ENCODE results near the gene ISG15.
"Not testable (repeated sequence)": the region's sequence is repeated elsewhere in the genome, so short reads cannot be mapped to it uniquely, and the experiment has no call there.

Gene ISG15

DNA sequence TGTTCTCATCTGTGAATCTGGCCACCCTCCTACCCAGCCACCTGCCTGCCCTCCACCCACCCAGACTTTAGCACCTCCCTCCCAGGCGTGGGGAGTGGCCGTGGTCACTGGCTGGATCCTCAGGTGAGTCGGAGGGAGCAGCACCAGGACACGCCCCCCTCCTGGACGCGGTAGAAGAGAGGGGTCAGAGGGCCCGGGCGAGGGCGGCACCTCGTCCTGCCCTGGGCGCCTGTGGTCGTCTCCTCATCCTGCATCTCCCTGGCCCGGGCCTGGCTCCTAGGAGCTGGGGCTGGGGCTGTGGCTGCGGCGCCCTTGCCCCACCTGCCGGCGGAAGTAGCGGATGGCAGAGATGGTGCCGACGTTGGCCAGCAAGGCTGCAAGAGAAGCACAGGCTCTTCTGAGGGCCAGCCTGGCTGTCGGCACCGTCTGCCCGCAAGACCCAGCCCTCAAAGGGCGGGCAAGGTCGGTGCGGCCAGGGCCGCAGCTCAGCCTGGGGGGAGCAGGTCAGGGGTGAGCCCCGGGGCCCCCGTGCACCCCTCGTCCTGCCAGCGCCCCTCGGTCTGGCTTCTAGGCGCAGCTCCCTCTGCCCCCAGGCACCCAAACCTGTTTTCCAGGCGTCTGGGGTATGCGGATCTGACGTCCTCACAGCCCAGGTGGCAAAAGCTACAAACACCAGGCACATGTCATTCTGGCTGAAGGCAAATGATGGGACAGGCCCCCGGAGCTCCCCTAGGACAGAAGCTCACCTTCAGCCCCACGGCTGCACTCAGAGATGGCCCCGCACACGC lies 37.2 kb upstream of the ISG15 start:
- peak; percentile 75 for DNase-seq

DNA sequence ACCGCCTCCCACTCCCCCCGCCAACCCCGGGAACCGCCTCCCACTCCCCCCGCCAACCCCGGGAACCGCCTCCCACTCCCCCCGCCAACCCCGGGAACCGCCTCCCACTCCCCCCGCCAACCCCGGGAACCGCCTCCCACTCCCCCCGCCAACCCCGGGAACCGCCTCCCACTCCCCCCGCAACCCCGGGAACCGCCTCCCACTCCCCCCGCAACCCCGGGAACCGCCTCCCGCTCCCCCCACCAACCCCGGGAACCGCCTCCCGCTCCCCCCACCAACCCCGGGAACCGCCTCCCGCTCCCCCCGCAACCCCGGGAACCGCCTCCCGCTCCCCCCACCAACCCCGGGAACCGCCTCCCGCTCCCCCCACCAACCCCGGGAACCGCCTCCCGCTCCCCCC lies 36.5 kb upstream of the ISG15 start:
- DNase-seq: not testable (repeated sequence)

DNA sequence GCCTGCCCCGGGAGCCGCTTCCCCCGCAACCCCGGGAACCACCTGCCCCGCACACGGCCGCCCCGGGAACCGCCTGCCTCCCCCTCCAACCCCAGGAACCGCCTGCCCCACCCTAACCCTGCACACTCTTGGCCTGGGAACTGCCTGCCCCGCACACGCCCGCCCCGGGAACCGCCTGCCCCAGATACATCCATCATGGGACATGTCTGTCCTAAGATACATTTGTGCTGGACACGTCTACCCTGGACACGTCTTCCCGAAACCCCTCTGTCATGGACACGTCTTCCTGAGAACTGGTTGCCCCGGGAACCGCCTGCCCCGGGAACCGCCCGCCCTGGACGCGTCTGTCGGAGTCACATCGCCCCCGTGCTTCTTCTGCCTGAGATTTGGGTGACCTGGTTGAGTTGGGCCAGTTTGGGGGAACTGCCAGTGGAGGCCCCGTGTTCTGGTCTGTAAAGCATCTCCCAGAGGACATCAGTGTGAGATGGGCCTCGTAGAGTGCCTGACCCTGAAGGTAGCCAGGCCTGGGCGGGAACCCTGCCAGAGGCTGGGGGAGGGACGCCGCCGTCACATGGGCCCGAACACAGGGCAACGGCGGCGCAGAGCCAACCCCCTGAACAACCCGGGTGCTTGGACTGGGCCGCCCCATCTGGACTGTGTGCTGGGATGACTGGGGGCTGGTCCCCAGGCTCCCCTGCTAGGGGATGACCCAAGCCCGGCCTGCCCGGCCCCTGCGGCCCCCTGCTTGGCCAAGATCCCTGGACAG lies 35.0 kb upstream of the ISG15 start:
- DNase-seq: no peak

DNA sequence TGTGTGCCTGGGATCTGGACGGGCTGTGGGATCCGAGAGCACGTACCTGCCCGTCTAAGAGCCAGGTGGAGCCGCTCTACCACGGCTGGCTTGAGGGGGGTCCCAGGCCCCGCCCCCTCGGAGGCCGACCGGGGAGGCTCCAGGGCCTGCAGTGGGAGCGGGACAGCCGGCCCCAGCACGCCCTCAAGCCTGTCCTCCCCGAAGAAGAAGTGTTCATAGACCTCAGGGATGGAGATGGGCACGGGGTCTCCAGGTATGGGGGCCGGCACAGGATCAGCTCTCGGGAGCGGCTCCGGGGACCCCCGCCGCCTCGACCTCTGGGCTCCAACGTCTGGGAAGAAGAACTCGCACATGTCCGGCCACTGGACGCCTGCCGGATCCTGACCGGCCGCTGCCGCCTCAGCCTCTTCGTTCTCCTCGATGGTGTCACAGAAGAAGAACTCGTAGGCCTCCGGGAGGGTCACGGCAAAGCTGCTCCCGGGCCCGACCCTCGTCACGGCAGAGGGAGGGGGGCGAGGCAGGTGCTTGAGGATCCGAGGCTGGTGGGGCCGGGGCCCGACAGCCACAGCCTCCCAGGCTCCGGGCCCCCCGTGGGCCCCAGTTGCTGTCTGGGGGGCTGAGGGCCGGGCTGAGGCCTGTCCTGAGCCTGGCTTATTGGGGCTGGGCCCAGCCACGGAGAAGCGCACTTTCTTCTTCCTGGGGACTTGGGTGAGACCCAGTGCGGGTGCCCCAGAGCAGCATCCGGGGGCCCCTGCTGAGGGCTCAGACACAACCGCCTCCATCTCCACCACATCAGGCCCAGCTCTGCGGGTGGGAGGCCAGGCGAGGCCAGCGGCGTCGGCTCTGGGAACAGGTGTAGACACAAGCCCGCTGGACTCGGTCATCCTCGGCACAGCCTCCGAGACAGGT lies 34.2 kb upstream of the ISG15 start:
- DNase-seq: no peak

DNA sequence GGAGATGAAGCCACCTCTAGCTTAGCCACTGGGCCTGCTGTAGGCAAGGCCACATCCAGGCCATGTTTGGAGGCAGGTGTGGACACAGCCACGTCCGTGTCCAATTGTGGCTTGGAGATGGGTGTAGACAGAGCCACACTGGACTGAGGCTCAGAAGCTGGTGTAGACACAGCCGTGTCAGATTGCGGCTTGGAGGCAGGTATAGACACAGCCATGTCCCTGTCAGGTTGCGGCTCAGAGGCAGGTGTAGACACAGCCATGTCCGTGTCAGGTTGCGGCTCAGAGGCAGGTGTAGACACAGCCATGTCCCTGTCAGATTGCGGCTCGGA lies 33.6 kb upstream of the ISG15 start:
- DNase-seq: no peak

DNA sequence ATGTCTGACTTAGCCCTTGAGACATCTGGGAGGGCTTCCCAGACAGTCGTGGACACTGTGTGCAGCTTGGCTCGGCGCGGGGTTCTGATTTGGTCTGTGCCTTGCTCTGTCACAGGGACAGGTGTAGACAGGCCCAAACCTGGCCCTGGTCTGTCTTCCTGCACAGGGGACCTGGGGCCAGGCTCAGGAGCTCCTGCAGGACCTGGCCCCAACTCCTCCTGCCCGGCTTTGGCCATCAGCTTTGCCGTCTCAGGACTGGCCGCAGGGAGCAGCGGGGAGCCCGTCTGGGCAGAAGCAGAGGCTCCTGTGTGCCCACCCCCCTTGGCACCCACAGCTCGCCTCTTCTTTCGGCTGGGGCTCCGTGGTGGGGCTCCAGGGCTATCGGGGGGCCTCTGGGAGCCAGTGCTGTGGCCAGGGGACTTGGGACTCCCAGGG lies 33.1 kb upstream of the ISG15 start:
- DNase-seq: no peak

DNA sequence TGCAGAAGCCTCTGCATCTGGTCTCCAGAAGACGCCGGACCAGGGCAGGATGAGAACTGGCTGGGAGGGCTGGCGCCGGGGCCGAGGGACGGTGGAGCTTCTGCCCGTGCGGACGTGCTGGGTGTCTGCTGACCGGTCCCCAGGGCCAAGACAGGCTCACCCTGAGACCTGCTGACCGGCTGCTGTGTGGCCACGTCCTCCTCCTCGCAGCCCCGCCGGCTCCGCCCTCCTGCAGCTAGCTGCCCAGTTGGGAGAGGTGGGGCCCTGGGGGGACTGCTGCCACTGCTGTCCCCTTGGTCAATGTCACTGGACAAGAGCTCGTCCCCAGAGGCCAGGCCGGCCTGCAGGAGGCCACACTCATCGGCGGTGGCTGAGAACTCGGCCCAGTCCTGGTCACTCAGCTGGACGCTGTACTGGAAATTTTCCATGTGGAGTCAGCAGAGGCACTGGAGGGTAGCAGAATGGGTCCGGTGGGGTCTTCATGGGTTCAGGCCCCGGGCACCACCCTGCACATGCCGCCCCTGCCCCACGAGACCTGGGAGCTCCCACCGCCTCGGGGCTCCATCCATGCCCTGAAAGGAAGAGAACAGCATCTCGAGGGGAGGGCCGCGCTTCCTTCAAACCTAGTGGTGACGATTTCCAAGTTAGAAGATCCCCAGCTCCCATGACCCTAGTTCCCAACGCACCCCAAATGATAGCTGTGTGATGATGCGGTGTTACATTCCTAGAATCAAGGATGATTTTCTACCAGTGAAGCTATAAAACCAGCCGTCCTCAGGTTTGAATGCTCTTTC lies 32.5 kb upstream of the ISG15 start:
- no peak for DNase-seq

DNA sequence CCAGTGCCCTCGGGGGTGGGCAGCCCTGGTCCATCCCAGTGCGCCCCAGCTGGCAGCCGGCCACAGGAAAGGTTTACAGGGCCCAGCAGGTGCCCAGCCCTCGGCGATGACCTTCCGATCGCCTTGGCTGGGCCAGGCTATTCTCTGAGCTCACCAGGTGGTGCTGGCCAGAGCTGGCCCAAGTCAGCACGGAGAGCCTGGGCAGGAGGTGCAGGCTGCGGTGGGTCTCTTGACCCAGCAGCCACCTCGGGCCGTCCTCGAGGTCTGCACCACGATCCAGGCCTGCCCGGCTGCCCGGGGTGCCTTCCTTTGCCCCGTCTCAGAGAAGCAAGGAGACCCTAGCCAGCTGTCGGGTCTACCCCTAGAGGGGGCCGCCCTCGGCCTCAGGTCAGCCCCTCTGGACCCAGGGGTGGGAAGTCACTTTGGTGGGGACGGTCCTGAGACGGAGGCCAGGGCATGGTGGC lies 31.8 kb upstream of the ISG15 start:
- no peak for DNase-seq

DNA sequence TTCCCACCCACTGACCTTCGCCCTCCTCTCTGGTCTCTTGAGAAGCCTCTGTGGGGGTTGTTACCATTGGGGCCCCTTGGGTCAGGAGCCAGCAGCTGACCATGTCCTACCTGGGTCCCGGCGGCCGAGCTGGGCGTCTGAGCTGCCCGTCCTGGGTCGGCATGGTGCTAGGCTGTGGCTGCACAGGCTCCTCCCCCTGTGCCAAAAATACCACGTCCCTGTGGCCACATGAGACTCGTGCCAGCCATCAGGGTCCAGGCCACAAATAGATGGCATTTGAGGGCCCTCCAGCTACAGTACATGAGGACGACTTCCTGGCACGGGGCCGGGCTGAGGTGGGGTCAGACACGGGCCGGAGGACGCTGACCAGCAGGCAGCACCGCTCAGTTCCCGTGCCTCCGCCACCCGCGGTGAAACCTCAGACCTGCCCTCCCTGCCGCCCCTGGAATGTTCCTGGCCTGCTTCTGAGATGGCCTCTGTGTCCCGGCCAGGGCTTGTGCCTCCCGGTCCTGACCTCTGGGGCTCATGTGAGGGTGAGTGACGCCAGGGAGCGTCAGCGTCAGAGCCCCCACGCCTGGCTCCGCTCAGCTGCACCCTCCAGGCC lies 31.2 kb upstream of the ISG15 start, which contains the start of gene PERM1:
TSS of gene PERM1 (minus strand) at position 139 of the 604 bp plus-strand sequence. CDS start 1,064 bp downstream, outside the sequence.
- DNase-seq: no peak

DNA sequence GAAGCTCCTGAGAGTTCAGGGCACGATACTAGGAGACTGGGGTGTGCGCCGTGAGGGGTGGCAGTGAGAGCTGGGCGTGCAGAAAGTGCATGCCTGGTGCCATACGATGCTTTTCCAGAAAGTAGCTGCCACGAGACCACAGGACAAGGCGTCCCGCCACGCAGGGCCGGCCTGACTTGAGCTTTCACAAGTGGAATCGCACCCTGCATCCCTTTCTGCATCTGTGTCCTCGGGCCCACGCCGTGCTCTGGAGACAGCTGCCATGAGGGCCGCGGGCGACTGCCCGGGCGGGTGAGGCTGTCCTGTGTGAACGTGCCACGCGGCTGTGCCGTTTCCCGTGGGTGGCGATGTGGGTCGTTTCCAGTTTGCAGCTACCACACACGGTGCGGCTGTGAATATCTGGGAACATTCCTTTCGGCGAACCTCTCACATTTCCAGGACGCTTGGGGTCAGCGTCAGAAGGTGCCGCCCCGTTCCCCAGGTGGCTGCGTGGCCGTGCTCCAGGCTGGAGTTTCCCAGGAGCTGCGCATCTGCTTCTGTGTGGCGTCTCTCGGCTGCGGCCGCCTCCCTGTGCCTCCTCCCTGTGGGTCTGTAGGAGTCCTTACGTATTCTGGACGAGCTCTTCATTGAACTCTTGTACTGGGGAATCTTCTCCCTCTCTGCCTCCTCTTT lies 30.4 kb upstream of the ISG15 start:
- DNase-seq: no peak

DNA sequence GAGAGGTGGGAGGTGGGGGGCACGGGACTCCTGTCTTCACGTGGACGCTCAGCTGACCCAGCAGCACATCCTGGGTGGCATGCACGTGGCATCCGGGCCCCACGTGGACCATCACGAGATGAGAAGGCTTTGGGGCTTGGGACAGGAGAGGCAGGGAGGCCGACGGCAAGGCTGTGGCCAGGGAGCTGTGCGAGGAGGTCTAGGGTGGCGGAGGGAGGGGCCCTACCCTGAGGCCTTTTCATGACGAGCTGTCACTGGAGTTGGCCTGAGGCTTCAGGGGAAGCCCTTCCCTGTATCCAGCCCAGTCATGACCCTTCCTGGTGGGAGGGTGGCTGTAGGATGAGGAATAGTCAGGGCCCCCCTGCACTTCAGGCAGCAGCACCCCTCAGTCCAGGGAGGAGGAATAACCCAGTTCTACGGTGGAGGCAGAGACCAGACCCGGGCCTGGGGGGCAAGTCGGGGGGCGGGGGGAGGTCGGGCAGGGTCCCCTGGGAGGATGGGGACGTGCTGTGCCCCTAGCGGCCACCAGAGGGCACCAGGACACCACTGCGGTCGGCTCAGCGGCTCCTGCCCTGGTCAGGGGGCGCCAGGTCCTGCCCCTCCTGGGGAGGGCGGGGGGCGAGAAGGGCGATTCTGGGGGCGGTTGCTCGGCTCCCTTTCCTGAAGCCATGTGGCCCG lies 29.4 kb upstream of the ISG15 start:
- peak; percentile 60 for DNase-seq

DNA sequence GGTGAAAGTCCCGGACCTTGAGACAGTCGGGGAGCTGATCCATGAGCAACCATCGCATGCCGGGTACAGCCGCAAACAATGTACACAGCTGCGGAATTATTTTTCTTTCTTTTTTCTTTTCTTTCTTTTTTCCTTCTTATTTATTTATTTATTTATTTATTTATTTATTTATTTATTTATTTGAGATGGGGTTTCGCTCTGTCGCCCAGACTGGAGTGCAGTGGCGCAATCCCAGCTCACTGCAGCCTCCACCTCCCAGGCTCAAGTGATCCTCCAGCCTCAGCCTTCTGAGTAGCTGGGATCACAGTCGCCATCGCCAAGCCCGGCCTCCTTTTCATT lies 28.9 kb upstream of the ISG15 start:
- no peak for DNase-seq

DNA sequence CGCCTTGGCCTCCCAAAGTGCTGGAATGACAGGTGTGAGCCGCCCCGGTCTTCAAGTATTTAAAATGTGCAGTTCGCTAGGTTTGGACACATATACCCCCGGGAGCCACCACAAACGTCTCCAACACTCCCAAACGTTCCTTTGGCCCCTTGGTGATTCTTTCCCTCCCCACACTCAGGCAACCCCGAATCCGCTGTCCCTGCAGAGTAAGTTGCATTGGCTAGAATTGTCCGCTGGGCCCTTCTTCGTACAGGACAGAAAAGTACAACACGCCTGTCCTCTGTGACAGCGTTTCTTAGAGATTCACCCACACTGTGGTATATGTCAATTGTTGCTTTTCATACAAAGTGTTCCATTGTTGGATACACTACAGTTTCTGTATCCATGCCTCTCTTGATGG lies 28.2 kb upstream of the ISG15 start:
- DNase-seq: no peak

DNA sequence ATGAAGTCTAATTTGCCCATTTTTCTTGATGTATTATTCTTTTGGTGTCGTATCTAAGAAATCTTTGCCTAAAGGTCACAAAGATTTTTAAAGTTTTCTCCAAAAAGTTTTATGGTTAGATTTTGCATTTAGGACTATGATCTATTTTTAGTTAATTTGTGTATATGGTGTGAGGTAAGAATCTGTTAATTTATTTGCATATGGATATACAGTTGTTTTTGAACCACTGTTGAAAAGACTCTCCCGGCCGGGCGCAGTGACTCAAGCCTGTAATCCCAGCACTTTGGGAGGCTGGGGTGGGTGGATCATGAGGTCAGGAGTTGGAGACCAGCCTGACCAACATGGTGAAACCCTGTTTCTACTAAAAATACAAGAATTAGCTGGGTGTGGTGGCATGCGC lies 25.2 kb upstream of the ISG15 start:
- DNase-seq: not testable (repeated sequence)

DNA sequence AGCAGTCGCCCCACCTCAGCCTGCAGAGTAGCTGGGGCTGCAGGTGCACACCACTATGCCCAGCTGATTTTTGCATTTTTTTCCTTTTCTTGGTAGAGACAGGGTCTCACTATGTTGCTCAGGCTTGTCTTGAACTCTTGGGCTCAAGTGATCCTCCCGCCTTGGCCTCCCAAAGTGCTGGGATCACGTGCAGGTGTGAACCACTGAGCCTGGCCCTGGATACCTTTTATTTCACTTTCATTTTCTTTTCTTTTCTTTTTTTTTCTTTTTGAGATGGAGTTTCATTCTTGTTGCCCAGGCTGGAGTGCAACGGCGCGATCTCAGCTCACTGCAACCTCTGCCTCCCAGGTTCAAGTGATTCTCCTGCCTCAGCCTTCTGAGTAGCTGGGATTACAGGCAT lies 22.0 kb upstream of the ISG15 start:
- not testable (repeated sequence) for DNase-seq

DNA sequence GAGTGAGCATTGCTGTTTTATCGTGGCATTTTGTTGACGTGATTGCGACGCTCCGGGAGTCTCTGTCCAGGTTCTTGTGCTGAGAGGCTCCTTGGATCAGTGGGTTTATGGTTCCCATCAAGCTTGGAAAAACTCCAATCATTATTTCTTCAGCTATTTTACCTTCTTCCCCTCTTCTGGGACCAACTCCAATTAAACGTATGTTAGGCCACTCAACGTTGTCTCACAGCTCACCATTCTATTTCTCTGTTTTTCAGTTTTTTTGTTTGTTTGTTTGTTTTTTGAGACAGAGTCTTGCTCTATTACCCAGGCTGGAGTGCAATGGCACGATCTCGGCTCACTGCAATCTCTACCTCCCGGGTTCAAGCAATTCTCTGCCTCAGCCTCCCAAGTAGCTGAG lies 21.4 kb upstream of the ISG15 start:
- DNase-seq: no peak

DNA sequence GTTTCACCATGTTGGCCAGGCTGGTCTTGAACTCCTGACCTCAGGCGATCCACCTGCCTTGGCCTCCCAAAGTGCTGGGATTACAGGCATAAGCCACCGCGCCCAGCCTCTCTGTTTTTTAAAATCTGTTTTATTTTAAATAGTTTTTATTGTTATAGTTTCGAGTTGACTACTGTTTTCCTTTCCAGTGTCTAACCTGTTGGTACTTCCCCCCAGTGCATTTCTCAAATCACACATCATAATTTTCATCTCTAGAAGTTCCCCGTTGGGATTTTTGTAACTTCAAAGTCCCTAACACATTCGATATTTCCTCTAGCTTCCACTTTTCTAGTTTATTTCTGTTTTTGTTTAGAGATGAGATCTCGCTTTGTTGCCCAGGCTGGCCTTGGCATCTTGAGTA lies 20.9 kb upstream of the ISG15 start:
- DNase-seq: no peak

DNA sequence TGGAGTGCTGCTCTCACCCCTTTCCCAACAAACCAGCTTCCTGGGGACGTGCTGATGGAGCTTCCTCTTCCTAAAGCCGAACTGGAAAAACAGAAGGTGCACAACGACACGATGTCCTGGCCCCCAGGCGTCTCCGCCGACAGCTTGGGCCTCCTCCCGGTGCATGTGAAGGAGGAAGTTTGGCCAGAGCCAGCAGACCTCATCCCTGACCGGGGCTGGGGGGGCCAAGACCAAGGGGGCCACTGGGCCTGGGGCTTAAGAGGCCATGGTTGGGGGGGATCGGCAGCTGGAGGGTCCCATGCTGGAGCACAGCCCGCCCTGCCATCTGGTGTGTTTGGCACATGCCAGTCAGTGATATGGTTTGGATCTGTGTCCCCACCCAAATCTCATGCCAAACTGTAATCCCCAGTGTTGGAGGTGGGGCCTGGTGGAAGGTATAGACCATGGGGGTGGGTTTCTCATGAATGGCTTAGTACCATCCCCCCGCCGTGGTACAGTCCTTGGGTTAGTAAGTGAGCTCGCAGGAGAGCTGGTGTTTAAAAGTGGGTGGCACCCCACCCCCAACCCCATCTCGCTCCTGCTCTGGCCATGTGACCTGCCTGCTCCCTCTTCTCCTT lies 19.8 kb upstream of the ISG15 start:
- DNase-seq: no peak

DNA sequence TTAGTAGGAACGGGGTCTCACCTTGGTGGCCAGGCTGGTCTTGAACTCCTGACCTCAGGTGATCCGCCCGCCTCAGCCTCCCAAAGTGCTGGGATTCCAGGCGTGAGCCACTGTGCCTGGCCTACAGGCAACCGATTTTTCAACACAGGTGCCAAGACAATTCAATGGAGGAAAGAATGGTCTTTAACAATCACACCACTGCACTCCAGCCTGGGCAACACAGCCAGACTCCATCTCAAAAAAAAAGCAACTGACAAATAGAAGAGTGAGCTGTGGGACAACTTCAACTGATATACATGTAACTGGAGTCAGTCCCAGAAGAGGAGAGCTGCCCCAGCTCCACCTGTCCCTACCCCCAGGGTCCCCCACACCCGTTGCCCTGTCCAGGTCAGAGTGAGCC lies 18.8 kb upstream of the ISG15 start:
- DNase-seq: not testable (repeated sequence)

Data from CD4-positive, alpha-beta T cell treated with Interleukin-10 for 1 hour (primary cell).